HEK293 (cell line): ENCODE results near the gene TMEM14A.

Experiments used
- CTCF ChIA-PET: fragments of 350-600 bp; formaldehyde crosslinking; extraction: SDS; loops from one replicate; lab custom pipeline; 2021; ENCODE audit warnings: antibody characterized with exemption; lab: Yijun Ruan, JAX
- POLR2A ChIA-PET: fragments of 300-600 bp; formaldehyde crosslinking; extraction: SDS; loops from one replicate; lab custom pipeline; 2020; ENCODE audit warnings: antibody characterized with exemption, inconsistent platforms; lab: Yijun Ruan, JAX
- H3K27ac ChIP-seq: fragments of 200-500 bp; sonication (Bioruptor generic); 2 replicates; pipeline ENCODE4 v1.5.1; 2014; ENCODE audit warnings: low read depth, low read length, control low read depth, inconsistent platforms; ENCODE audit errors: extremely low read depth
- H3K36me3 ChIP-seq, 2 experiments: fragments of 200-500 bp in 1 of 2; sonication (Bioruptor generic) in 1 of 2; 1 replicate in 1 of 2; 2 replicates in 1 of 2; pipeline ENCODE4 v1.5.1; 2014 to 2017; ENCODE audit warnings: inconsistent platforms in 2 of 2, low read length in 2 of 2; ENCODE audit not compliant: control insufficient read depth in 2 of 2, insufficient read depth in 1 of 2
- H3K4me1 ChIP-seq: fragments of 200-500 bp; sonication (Bioruptor generic); 2 replicates; pipeline ENCODE4 v1.5.1; 2014; ENCODE audit warnings: mild to moderate bottlenecking, low read length, inconsistent platforms; ENCODE audit not compliant: control insufficient read depth, insufficient read depth
- H3K4me3 ChIP-seq: 2 replicates; pipeline ENCODE4 v1.5.1; 2011; ENCODE audit warnings: low read depth, mild to moderate bottlenecking, control low read depth, low read length, moderate library complexity
- H3K9me3 ChIP-seq: fragments of 200-500 bp; sonication (Bioruptor generic); 2 replicates; pipeline ENCODE4 v1.5.1; 2014; ENCODE audit warnings: low read depth, low read length, inconsistent platforms; ENCODE audit not compliant: control insufficient read depth, insufficient read depth
- GLI4 ChIP-seq: fragments of 450-650 bp; formaldehyde crosslinking; IDR thresholded peaks from 2 replicates; pipeline ENCODE4 v1.5.1; 2016; ENCODE audit warnings: missing biosample characterization, missing genetic modification characterization
- HOXC10 ChIP-seq: sonication (generic); formaldehyde crosslinking; IDR thresholded peaks from 2 replicates; pipeline ENCODE4 v1.8.1; 2023; ENCODE audit warnings: mild to moderate bottlenecking, missing genetic modification reagents
- HOXD13 ChIP-seq: sonication (generic); formaldehyde crosslinking; IDR thresholded peaks from 2 replicates; pipeline ENCODE4 v1.8.0; 2022; ENCODE audit warnings: missing genetic modification reagents, borderline replicate concordance
- OSR2 ChIP-seq: fragments of 450-650 bp; formaldehyde crosslinking; IDR thresholded peaks from 2 replicates; pipeline ENCODE4 v1.5.1; 2016; ENCODE audit warnings: missing biosample characterization, missing genetic modification characterization
- PRDM1 ChIP-seq: fragments of 450-650 bp; formaldehyde crosslinking; IDR thresholded peaks from 2 replicates; pipeline ENCODE4; 2016; ENCODE audit warnings: missing biosample characterization, missing genetic modification characterization
- RBAK ChIP-seq: fragments of 450-650 bp; formaldehyde crosslinking; IDR thresholded peaks from 2 replicates; pipeline ENCODE4 v1.5.1; 2016; ENCODE audit warnings: missing biosample characterization, missing genetic modification characterization
- SP7 ChIP-seq: fragments of 450-650 bp; formaldehyde crosslinking; IDR thresholded peaks from 2 replicates; pipeline ENCODE4 v1.5.1; 2016; ENCODE audit warnings: missing biosample characterization, missing genetic modification characterization
- YY2 ChIP-seq: fragments of 450-650 bp; formaldehyde crosslinking; IDR thresholded peaks from 2 replicates; pipeline ENCODE4 v1.5.1; 2016; ENCODE audit warnings: missing biosample characterization, missing genetic modification characterization
- ZFP69B ChIP-seq: fragments of 450-650 bp; formaldehyde crosslinking; IDR thresholded peaks from 2 replicates; pipeline ENCODE4 v1.5.1; 2016; ENCODE audit warnings: missing biosample characterization, missing genetic modification characterization
- ZNF155 ChIP-seq: fragments of 450-650 bp; formaldehyde crosslinking; IDR thresholded peaks from 2 replicates; pipeline ENCODE4 v1.5.1; 2016; ENCODE audit warnings: missing biosample characterization, missing genetic modification characterization
- ZNF211 ChIP-seq: fragments of 450-650 bp; formaldehyde crosslinking; IDR thresholded peaks from 2 replicates; pipeline ENCODE4 v1.5.1; 2016; ENCODE audit warnings: low read depth, missing biosample characterization, missing genetic modification characterization
- ZNF223 ChIP-seq: fragments of 450-650 bp; formaldehyde crosslinking; IDR thresholded peaks from 2 replicates; pipeline ENCODE4 v1.5.1; 2016; ENCODE audit warnings: missing biosample characterization, missing genetic modification characterization
- ZNF248 ChIP-seq: fragments of 450-650 bp; formaldehyde crosslinking; IDR thresholded peaks from 2 replicates; pipeline ENCODE4 v1.5.1; 2017; ENCODE audit warnings: missing biosample characterization, missing genetic modification characterization
- ZNF341 ChIP-seq: fragments of 450-650 bp; formaldehyde crosslinking; IDR thresholded peaks from 2 replicates; pipeline ENCODE4; 2016; ENCODE audit warnings: low read depth, missing biosample characterization, missing genetic modification characterization
- ZNF394 ChIP-seq: fragments of 450-650 bp; formaldehyde crosslinking; IDR thresholded peaks from 2 replicates; pipeline ENCODE4 v1.5.1; 2016; ENCODE audit warnings: missing biosample characterization, missing genetic modification characterization, mild to moderate bottlenecking, moderate library complexity, borderline replicate concordance
- ZNF416 ChIP-seq: fragments of 450-650 bp; formaldehyde crosslinking; IDR thresholded peaks from 2 replicates; pipeline ENCODE4 v1.5.1; 2016; ENCODE audit warnings: missing biosample characterization, missing genetic modification characterization
- ZNF558 ChIP-seq: fragments of 450-650 bp; formaldehyde crosslinking; IDR thresholded peaks from 2 replicates; pipeline ENCODE4 v1.5.1; 2016; ENCODE audit warnings: missing biosample characterization, missing genetic modification characterization
- ZNF571 ChIP-seq: fragments of 450-650 bp; formaldehyde crosslinking; IDR thresholded peaks from 2 replicates; pipeline ENCODE4 v1.5.0; 2017; ENCODE audit warnings: missing biosample characterization, missing genetic modification characterization
- ZNF624 ChIP-seq: fragments of 450-650 bp; formaldehyde crosslinking; IDR thresholded peaks from 2 replicates; pipeline ENCODE4 v1.5.1; 2017; ENCODE audit warnings: missing biosample characterization, missing genetic modification characterization
- ZNF707 ChIP-seq: fragments of 450-650 bp; formaldehyde crosslinking; IDR thresholded peaks from 2 replicates; pipeline ENCODE4 v1.5.1; 2016; ENCODE audit warnings: missing biosample characterization, missing genetic modification characterization
- ZNF830 ChIP-seq: fragments of 450-650 bp; IDR thresholded peaks from 2 replicates; pipeline ENCODE4 v1.5.0; 2018; ENCODE audit warnings: missing biosample characterization, missing genetic modification characterization, low read depth, mild to moderate bottlenecking, moderate library complexity
- ZSCAN23 ChIP-seq: fragments of 450-650 bp; formaldehyde crosslinking; IDR thresholded peaks from 2 replicates; pipeline ENCODE4 v1.5.1; 2016; ENCODE audit warnings: missing biosample characterization, missing genetic modification characterization
- TF ChIP-seq, protein P1 (sequence below): fragments of 450-650 bp; formaldehyde crosslinking; optimal IDR thresholded peaks from 2 replicates; pipeline ENCODE3; 2016; ENCODE audit warnings: missing biosample characterization, mild to moderate bottlenecking, missing genetic modification characterization
- TF ChIP-seq, protein P2 (sequence below): sonication (generic); formaldehyde crosslinking; IDR thresholded peaks from 2 replicates; pipeline ENCODE4 v1.8.1; 2022; ENCODE audit warnings: mild to moderate bottlenecking, moderate library complexity, missing genetic modification reagents
- TF ChIP-seq, protein P3 (sequence below): fragments of 450-650 bp; formaldehyde crosslinking; conservative IDR thresholded peaks from 2 replicates; pipeline ENCODE4 v1.5.1; 2016; ENCODE audit warnings: low read depth, missing biosample characterization, missing genetic modification characterization
- TF ChIP-seq, protein P4 (sequence below): fragments of 450-650 bp; formaldehyde crosslinking; IDR thresholded peaks from 2 replicates; pipeline ENCODE4 v1.5.1; 2016; ENCODE audit warnings: missing biosample characterization, missing genetic modification characterization
- TF ChIP-seq, protein P5 (sequence below): fragments of 450-650 bp; formaldehyde crosslinking; IDR thresholded peaks from 2 replicates; pipeline ENCODE4 v1.5.1; 2016; ENCODE audit warnings: missing biosample characterization, missing genetic modification characterization

Gene TMEM14A

DNA sequence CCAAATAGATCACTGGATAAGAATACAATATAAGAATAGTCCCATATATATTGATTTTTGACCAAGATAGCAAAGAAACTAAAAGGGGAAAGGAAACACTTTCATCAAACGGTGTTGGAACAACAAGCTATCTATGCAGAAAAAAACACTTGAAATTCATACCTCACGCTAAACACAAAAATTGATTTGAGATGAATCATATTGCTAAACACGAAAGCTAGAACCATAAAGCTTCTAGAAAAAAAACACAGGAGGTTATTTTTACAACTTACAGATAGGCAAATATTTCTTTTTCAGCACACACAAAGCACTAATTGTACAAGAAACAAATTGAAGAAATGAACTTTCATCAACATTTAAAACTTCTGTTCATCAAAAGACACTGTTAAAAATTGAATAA, 36.7 kb upstream of the TMEM14A start:
- no peaks in the 10 kb centered on the region for H3K4me1 ChIP-seq
- no peaks in the 10 kb centered on the region for H3K9me3 ChIP-seq
- no peak overlapping the region for H3K4me3 ChIP-seq
- no peak overlapping the region for H3K27ac ChIP-seq
- TF ChIP-seq ZNF624 (tag by site-specific recombination) = no peak
- no peak for TF ChIP-seq ZSCAN23
- TF ChIP-seq ZNF394 (tag by site-specific recombination) = no peak
- TF ChIP-seq, protein P1, sequence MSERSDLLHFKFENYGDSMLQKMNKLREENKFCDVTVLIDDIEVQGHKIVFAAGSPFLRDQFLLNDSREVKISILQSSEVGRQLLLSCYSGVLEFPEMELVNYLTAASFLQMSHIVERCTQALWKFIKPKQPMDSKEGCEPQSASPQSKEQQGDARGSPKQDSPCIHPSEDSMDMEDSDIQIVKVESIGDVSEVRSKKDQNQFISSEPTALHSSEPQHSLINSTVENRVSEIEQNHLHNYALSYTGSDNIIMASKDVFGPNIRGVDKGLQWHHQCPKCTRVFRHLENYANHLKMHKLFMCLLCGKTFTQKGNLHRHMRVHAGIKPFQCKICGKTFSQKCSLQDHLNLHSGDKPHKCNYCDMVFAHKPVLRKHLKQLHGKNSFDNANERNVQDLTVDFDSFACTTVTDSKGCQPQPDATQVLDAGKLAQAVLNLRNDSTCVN = no peak
- no peak for TF ChIP-seq ZNF416 (tag by site-specific recombination)
- TF ChIP-seq ZNF558 (tag by site-specific recombination) = no peak
- no peak for TF ChIP-seq ZNF155 (tag by site-specific recombination)
- TF ChIP-seq YY2 (tag by site-specific recombination) = no peak
- TF ChIP-seq ZFP69B (tag by site-specific recombination) = no peak
- no peak for TF ChIP-seq ZNF211 (tag by site-specific recombination)
- TF ChIP-seq ZNF223 (tag by site-specific recombination) = no peak
- TF ChIP-seq ZNF341 (tag by site-specific recombination) = no peak
- TF ChIP-seq, protein P2, sequence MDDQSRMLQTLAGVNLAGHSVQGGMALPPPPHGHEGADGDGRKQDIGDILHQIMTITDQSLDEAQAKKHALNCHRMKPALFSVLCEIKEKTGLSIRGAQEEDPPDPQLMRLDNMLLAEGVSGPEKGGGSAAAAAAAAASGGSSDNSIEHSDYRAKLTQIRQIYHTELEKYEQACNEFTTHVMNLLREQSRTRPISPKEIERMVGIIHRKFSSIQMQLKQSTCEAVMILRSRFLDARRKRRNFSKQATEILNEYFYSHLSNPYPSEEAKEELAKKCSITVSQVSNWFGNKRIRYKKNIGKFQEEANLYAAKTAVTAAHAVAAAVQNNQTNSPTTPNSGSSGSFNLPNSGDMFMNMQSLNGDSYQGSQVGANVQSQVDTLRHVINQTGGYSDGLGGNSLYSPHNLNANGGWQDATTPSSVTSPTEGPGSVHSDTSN (CRISPR knock-in tag) = no peak
- TF ChIP-seq OSR2 = no peak
- TF ChIP-seq, protein P3, sequence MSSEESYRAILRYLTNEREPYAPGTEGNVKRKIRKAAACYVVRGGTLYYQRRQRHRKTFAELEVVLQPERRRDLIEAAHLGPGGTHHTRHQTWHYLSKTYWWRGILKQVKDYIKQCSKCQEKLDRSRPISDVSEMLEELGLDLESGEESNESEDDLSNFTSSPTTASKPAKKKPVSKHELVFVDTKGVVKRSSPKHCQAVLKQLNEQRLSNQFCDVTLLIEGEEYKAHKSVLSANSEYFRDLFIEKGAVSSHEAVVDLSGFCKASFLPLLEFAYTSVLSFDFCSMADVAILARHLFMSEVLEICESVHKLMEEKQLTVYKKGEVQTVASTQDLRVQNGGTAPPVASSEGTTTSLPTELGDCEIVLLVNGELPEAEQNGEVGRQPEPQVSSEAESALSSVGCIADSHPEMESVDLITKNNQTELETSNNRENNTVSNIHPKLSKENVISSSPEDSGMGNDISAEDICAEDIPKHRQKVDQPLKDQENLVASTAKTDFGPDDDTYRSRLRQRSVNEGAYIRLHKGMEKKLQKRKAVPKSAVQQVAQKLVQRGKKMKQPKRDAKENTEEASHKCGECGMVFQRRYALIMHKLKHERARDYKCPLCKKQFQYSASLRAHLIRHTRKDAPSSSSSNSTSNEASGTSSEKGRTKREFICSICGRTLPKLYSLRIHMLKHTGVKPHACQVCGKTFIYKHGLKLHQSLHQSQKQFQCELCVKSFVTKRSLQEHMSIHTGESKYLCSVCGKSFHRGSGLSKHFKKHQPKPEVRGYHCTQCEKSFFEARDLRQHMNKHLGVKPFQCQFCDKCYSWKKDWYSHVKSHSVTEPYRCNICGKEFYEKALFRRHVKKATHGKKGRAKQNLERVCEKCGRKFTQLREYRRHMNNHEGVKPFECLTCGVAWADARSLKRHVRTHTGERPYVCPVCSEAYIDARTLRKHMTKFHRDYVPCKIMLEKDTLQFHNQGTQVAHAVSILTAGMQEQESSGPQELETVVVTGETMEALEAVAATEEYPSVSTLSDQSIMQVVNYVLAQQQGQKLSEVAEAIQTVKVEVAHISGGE (tag by site-specific recombination) = no peak
- TF ChIP-seq PRDM1 (tag by site-specific recombination) = no peak
- no peak for TF ChIP-seq SP7 (tag by site-specific recombination)
- TF ChIP-seq HOXD13 (CRISPR knock-in tag) = no peak
- H3K36me3 ChIP-seq = no peaks in the 10 kb centered on the region
- CTCF ChIA-PET = interaction anchor here (0.6 to 11.6 kb wide), 9 partner anchors 17 to 503 kb away, joined by 3 to 125 read pairs (median 5); no protein-coding TSS in a partner anchor
- POLR2A ChIA-PET = interaction anchor here (0.6 kb wide), 1 partner anchor 211 kb away, joined by 3 read pairs; no protein-coding TSS in a partner anchor

DNA sequence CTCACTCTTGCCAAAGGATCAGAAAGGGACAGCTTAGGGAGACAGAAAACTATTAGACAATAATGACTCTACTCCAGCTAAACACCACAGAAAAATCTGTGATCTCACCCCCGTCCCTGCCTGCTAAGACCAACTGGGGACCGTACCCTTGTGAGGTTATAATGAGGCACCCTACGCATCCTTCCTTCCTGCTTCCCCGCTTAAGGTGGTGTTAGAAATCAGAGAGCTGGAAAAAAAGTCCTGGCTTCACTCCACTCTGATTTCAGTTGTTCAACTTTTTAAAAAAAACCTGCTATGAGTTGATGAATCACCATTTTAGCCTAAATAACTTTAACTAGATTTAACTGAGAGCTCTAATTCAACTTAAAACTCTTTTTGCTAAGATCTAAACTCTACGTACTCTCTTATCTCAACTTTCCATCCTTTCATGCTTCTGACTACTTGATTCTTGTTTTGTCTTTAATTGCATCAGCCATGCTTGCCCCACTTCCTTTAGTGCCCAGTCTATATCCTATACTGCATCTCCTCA, 35.8 kb upstream of the TMEM14A start:
- no peaks in the 10 kb centered on the region for H3K36me3 ChIP-seq
- H3K9me3 ChIP-seq = no peaks in the 10 kb centered on the region
- CTCF ChIA-PET = interaction anchor here (1.0 to 11.6 kb wide), 10 partner anchors 16 to 227 kb away, joined by 3 to 125 read pairs (median 4); no protein-coding TSS in a partner anchor
- H3K4me1 ChIP-seq = no peaks in the 10 kb centered on the region
- no peak overlapping the region for H3K27ac ChIP-seq
- POLR2A ChIA-PET = no interaction called here
- no peak overlapping the region for H3K4me3 ChIP-seq
- TF ChIP-seq ZNF341 (tag by site-specific recombination) (no peak), HOXC10 (CRISPR knock-in tag) (no peak), ZNF571 (tag by site-specific recombination) (no peak), ZNF248 (tag by site-specific recombination) (no peak), ZNF830 (tag by site-specific recombination) (no peak), RBAK (tag by site-specific recombination) (no peak), ZNF707 (tag by site-specific recombination) (no peak), GLI4 (tag by site-specific recombination) (no peak)
- TF ChIP-seq, protein P4, sequence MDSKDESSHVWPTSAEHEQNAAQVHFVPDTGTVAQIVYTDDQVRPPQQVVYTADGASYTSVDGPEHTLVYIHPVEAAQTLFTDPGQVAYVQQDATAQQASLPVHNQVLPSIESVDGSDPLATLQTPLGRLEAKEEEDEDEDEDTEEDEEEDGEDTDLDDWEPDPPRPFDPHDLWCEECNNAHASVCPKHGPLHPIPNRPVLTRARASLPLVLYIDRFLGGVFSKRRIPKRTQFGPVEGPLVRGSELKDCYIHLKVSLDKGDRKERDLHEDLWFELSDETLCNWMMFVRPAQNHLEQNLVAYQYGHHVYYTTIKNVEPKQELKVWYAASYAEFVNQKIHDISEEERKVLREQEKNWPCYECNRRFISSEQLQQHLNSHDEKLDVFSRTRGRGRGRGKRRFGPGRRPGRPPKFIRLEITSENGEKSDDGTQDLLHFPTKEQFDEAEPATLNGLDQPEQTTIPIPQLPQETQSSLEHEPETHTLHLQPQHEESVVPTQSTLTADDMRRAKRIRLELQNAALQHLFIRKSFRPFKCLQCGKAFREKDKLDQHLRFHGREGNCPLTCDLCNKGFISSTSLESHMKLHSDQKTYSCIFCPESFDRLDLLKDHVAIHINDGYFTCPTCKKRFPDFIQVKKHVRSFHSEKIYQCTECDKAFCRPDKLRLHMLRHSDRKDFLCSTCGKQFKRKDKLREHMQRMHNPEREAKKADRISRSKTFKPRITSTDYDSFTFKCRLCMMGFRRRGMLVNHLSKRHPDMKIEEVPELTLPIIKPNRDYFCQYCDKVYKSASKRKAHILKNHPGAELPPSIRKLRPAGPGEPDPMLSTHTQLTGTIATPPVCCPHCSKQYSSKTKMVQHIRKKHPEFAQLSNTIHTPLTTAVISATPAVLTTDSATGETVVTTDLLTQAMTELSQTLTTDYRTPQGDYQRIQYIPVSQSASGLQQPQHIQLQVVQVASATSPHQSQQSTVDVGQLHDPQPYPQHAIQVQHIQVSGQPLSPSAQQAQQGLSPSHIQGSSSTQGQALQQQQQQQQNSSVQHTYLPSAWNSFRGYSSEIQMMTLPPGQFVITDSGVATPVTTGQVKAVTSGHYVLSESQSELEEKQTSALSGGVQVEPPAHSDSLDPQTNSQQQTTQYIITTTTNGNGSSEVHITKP = no peak
- TF ChIP-seq, protein P5, sequence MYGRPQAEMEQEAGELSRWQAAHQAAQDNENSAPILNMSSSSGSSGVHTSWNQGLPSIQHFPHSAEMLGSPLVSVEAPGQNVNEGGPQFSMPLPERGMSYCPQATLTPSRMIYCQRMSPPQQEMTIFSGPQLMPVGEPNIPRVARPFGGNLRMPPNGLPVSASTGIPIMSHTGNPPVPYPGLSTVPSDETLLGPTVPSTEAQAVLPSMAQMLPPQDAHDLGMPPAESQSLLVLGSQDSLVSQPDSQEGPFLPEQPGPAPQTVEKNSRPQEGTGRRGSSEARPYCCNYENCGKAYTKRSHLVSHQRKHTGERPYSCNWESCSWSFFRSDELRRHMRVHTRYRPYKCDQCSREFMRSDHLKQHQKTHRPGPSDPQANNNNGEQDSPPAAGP (tag by site-specific recombination) = no peak
